HCT116 (cell line): ENCODE measurements around the gene GPC5. TPM values are rescaled to one million over a fixed set of nuclear protein-coding genes. Genes with fewer than 3 reads are reported as not detected.

Experiments
- ATAC-seq: fragments of 200-7000 bp; cut with Tn5 transposase; 2 replicates; pipeline ENCODE4 v1.9.1; 2020; ENCODE audit warnings: mild to moderate bottlenecking, moderate library complexity
- BruUV-seq: library from RNA; stranded (reverse); fragments of 400-500 nt; replicated peaks from 2 replicates; lab custom pipeline; 2021; lab: Mats Ljungman, UMichigan
- CTCF ChIA-PET: fragments of 300-600 bp; sonication (Branson Sonifier 250); formaldehyde crosslinking; loops from one replicate; lab custom pipeline; 2021; ENCODE audit warnings: antibody characterized with exemption; lab: Charles Lee
- POLR2A ChIA-PET: fragments of 300-600, 350-600 bp; sonication (Branson Sonifier 250); formaldehyde crosslinking; loops from one replicate; lab custom pipeline; 2021; ENCODE audit warnings: antibody characterized with exemption; lab: Charles Lee
- RAD21 ChIA-PET, 2 experiments: fragments of 300-600 bp; sonication (Branson Sonifier 250); formaldehyde crosslinking; loops; one replicate each; lab custom pipeline; 2023; ENCODE audit warnings: low total read pairs in 2 of 2; ENCODE audit not compliant: uncharacterized antibody in 2 of 2, unreplicated experiment in 2 of 2, low non-redundant PET in 1 of 2; lab: Charles Lee
- DNase-seq: peaks from one replicate; pipeline ENCODE4 v3.0.0-alpha.2; 2010; ENCODE audit warnings: low read depth, low spot score
- H2AFZ ChIP-seq: fragments of 200-600 bp; shearing (Covaris generic), sonication (generic); 2 replicates; pipeline ENCODE4 v1.6.1; 2017; ENCODE audit warnings: low read depth, mixed run types, mixed read lengths, antibody characterized with exemption, low read length; ENCODE audit not compliant: poor library complexity, severe bottlenecking
- H3K27ac ChIP-seq: 2 replicates; pipeline ENCODE4 v1.5.1; 2012; ENCODE audit warnings: low read depth, low read length
- H3K27me3 ChIP-seq: fragments of 200-600 bp; sonication (generic); 2 replicates; pipeline ENCODE4 v1.6.1; 2016; ENCODE audit warnings: mixed run types, low read length, mixed read lengths; ENCODE audit not compliant: insufficient read depth
- H3K36me3 ChIP-seq, 2 experiments: fragments of 200-500 bp in 1 of 2; fragments of 200-600 bp in 1 of 2; sonication (Bioruptor generic) in 1 of 2; sonication (generic) in 1 of 2; 2 replicates each; pipeline versions ENCODE4 v1.5.1 to v1.6.1; 2014 to 2016; ENCODE audit warnings: low read length in 2 of 2, inconsistent platforms in 1 of 2, mixed read lengths in 1 of 2, mixed run types in 1 of 2; ENCODE audit not compliant: insufficient read depth in 2 of 2, control insufficient read depth in 1 of 2
- H3K4me1 ChIP-seq, 2 experiments: fragments of 200-600 bp in 1 of 2; sonication (generic) in 1 of 2; 2 replicates each; pipeline versions ENCODE4 v1.5.1 to v1.6.1; 2012 to 2017; ENCODE audit warnings: low read length in 2 of 2, inconsistent platforms in 1 of 2, mild to moderate bottlenecking in 1 of 2, mixed read lengths in 1 of 2, mixed run types in 1 of 2, moderate library complexity in 1 of 2; ENCODE audit not compliant: insufficient read depth in 2 of 2, control insufficient read depth in 1 of 2
- H3K4me2 ChIP-seq: fragments of 200-600 bp; sonication (generic); 2 replicates; pipeline ENCODE4 v1.6.1; 2017; ENCODE audit warnings: mixed run types, low read length, mixed read lengths
- H3K4me3 ChIP-seq, 2 experiments: fragments of 200-600 bp in 1 of 2; sonication (generic) in 1 of 2; replicated peaks in 1 of 2; 2 replicates each; pipeline ENCODE4 v1.5.1; 2011 to 2016; ENCODE audit warnings: low read length in 2 of 2, control low read depth in 1 of 2, low read depth in 1 of 2, mild to moderate bottlenecking in 1 of 2, mixed read lengths in 1 of 2, mixed run types in 1 of 2
- H3K79me2 ChIP-seq: fragments of 200-600 bp; sonication (generic); 2 replicates; pipeline ENCODE4 v1.6.1; 2017; ENCODE audit warnings: mild to moderate bottlenecking, mixed run types, low read length, moderate library complexity, mixed read lengths; ENCODE audit not compliant: insufficient read depth
- H3K9ac ChIP-seq: fragments of 200-600 bp; sonication (generic); 2 replicates; pipeline ENCODE4 v1.6.1; 2016; ENCODE audit warnings: low read length, mixed read lengths
- H3K9me2 ChIP-seq: fragments of 200-600 bp; sonication (generic), shearing (Covaris generic); 2 replicates; pipeline ENCODE4 v1.6.1; 2017; ENCODE audit warnings: mixed run types, mild to moderate bottlenecking, moderate library complexity; ENCODE audit not compliant: insufficient read depth
- H3K9me3 ChIP-seq, 2 experiments: fragments of 200-500 bp in 1 of 2; fragments of 200-600 bp in 1 of 2; sonication (Bioruptor generic) in 1 of 2; sonication (generic) in 1 of 2; 2 replicates each; pipeline ENCODE4 v1.6.1; 2014 to 2017; ENCODE audit warnings: low read length in 2 of 2, mixed read lengths in 2 of 2, inconsistent platforms in 1 of 2, low read depth in 1 of 2, mild to moderate bottlenecking in 1 of 2, mixed run types in 1 of 2, moderate library complexity in 1 of 2; ENCODE audit not compliant: control insufficient read depth in 1 of 2, insufficient read depth in 1 of 2
- H4K20me1 ChIP-seq: fragments of 200-600 bp; sonication (generic), shearing (Covaris generic); 2 replicates; pipeline ENCODE4 v1.6.1; 2017; ENCODE audit warnings: mixed run types, mild to moderate bottlenecking, moderate library complexity; ENCODE audit not compliant: insufficient read depth
- ATF3 ChIP-seq: IDR thresholded peaks from 2 replicates; pipeline ENCODE4 v1.6.1; 2012
- CTCF ChIP-seq, 3 experiments: fragments of 200-600 bp in 1 of 3; sonication (generic) in 1 of 3; IDR thresholded peaks in 2 of 3; conservative IDR thresholded peaks in 1 of 3; 2 replicates each; pipeline ENCODE4 v1.5.1; 2012 to 2017; ENCODE audit warnings: low read depth in 2 of 3, low read length in 2 of 3, antibody characterized with exemption in 1 of 3, borderline replicate concordance in 1 of 3, control low read depth in 1 of 3, mild to moderate bottlenecking in 1 of 3, mixed read lengths in 1 of 3, mixed run types in 1 of 3, moderate library complexity in 1 of 3; ENCODE audit not compliant: insufficient read depth in 1 of 3
- FOSL1 ChIP-seq: IDR thresholded peaks from 2 replicates; pipeline ENCODE4 v1.6.1; 2012; ENCODE audit warnings: low read depth
- POLR2AphosphoS5 ChIP-seq: IDR thresholded peaks from 2 replicates; pipeline ENCODE4 v1.6.1; 2011; ENCODE audit warnings: mild to moderate bottlenecking, low read depth, low read length, moderate library complexity
- REST ChIP-seq: IDR thresholded peaks from 2 replicates; pipeline ENCODE4 v1.6.1; 2012; ENCODE audit warnings: low read depth
- SRF ChIP-seq: IDR thresholded peaks from 2 replicates; pipeline ENCODE4 v1.6.1; 2012; ENCODE audit warnings: low read depth
- TCF7L2 ChIP-seq: IDR thresholded peaks from 2 replicates; pipeline ENCODE4 v1.7.0; 2011; ENCODE audit warnings: borderline replicate concordance, inconsistent platforms; ENCODE audit not compliant: insufficient read depth, insufficient read length; ENCODE audit errors: extremely low read depth
- intact Hi-C: fragments of 100-400 bp; cut with micrococcal nuclease; formaldehyde crosslinking; loops from 2 replicates; pipeline ENCODE4 v1.10.0; 2022
- total RNA-seq: library from RNA; stranded (reverse); gene quantifications from one replicate; pipeline ENCODE4 v1.2.1, GENCODE V29; 2021; ENCODE audit not compliant: unreplicated experiment

The GPC5 gene
- total RNA-seq, 1 experiment from 2014 or later, result not detected

- H3K4me3 ChIP-seq, result no peak overlapping the region
- no peaks in the 10 kb centered on the region for H3K36me3 ChIP-seq
- H3K27ac ChIP-seq, result no peak overlapping the region
- no peaks in the 10 kb centered on the region for H3K79me2 ChIP-seq
- H3K9me2 ChIP-seq, result no peaks in the 10 kb centered on the region
- H3K9me3 ChIP-seq, result peaks cover 14 to 19% of the 10 kb centered on the region in 2 experiments; a peak in 2 of 4 replicates
- intact Hi-C loops, result no loop called here
- BruUV-seq, result no TSS peak
- no peak overlapping the region for H3K4me2 ChIP-seq
- H3K9ac ChIP-seq, result no peak overlapping the region
- no peaks in the 10 kb centered on the region for H4K20me1 ChIP-seq
- H3K4me1 ChIP-seq, result no peaks in the 10 kb centered on the region
- H2AFZ ChIP-seq, result no peak overlapping the region
- TF ChIP-seq FOSL1 (no peak), TCF7L2 (no peak), SRF (no peak), POLR2AphosphoS5 (no peak), REST (no peak), CTCF (IDR thresholded peaks at IDR 0.05 in 2 of 3, conservative IDR thresholded peaks at IDR 0.05 in 1 of 3; ENCODE audit: borderline replicate concordance in 1 of 3, insufficient read depth in 1 of 3, low read depth in 2 of 3, low read length in 2 of 3) (no peak), ATF3 (no peak)
- TF ChIP-seq, all 23 proteins: peak for 0
- ChIA-PET RAD21 (no interaction called here), CTCF (no interaction called here), POLR2A (no interaction called here)
- H3K27me3 ChIP-seq, result no peaks in the 10 kb centered on the region
- ATAC-seq (no peak), DNase-seq (no peak)
Observed at GRCh38 chr13:92823059-92823458, 1424.6 kb downstream of the GPC5 start.
